ENCODE results near the gene TUT7. TPM values are rescaled to one million over a fixed set of nuclear protein-coding genes. Genes with fewer than 3 reads are reported as not detected.
"Not testable (repeated sequence)": the region's sequence is repeated elsewhere in the genome, so short reads cannot be mapped to it uniquely, and the experiment has no call there.

Gene TUT7
- polyA plus RNA-seq, 1 donor from 2014 or later = 21.0 TPM

- TF ChIP-seq CTCF (IDR thresholded peaks at IDR 0.05; ENCODE audit: poor library complexity, severe bottlenecking) = no peak
- no peak for TF ChIP-seq SMC3 (conservative IDR thresholded peaks at IDR 0.05; ENCODE audit: poor library complexity)
- TF ChIP-seq TAF1 (IDR thresholded peaks at IDR 0.05; ENCODE audit: low read depth) = no peak
- no peak for TF ChIP-seq REST (IDR thresholded peaks at IDR 0.05; ENCODE audit: borderline replicate concordance)
- no peak for TF ChIP-seq MXI1 (conservative IDR thresholded peaks at IDR 0.05; ENCODE audit: poor library complexity, severe bottlenecking)
- TF ChIP-seq EP300 (conservative IDR thresholded peaks at IDR 0.05; ENCODE audit: poor library complexity, severe bottlenecking) = no peak
- TF ChIP-seq POLR2AphosphoS5 (IDR thresholded peaks at IDR 0.05) = no peak
- no peak for TF ChIP-seq RAD21 (conservative IDR thresholded peaks at IDR 0.05)
- TF ChIP-seq EZH2 (IDR thresholded peaks at IDR 0.05; ENCODE audit: borderline replicate concordance, insufficient read depth, low read length, poor library complexity, severe bottlenecking) = no peak
- no peaks in the 10 kb centered on the region for H3K9me3 ChIP-seq (ENCODE audit: low read length)
- H3K4me2 ChIP-seq (ENCODE audit: low read length) = no peak overlapping the region
- no peak overlapping the region for H3K4me3 ChIP-seq (ENCODE audit: low read length)
- no peaks in the 10 kb centered on the region for H3K27me3 ChIP-seq (ENCODE audit: insufficient read depth, low read depth, low read length)
- peaks cover 17% of the 10 kb centered on the region for H3K36me3 ChIP-seq (ENCODE audit: insufficient read depth, low read length)
- no peaks in the 10 kb centered on the region for H3F3A ChIP-seq (ENCODE audit: insufficient read depth, low read length, poor library complexity, severe bottlenecking)
- H3K27ac ChIP-seq (ENCODE audit: low read length) = no peak overlapping the region
- no peaks in the 10 kb centered on the region for H3K9me2 ChIP-seq (ENCODE audit: insufficient read depth, low read length)
- no peak overlapping the region for H2AFZ ChIP-seq (ENCODE audit: low read depth, low read length)
- H3K79me2 ChIP-seq (replicated peaks; ENCODE audit: insufficient read depth, low read length) = no peaks in the 10 kb centered on the region
- no peaks in the 10 kb centered on the region for H4K20me1 ChIP-seq (ENCODE audit: insufficient read depth)
- H3K9ac ChIP-seq (ENCODE audit: low read length) = no peak overlapping the region
These were observed 53.5 kb downstream of the TUT7 start for GRCh38 chr9:86300701-86301100.

- no peaks in the 10 kb centered on the region for H3K79me2 ChIP-seq (replicated peaks; ENCODE audit: insufficient read depth, low read length)
- no peak overlapping the region for H2AFZ ChIP-seq (ENCODE audit: low read depth, low read length)
- H3K9ac ChIP-seq (ENCODE audit: low read length) = no peak overlapping the region
- H4K20me1 ChIP-seq (ENCODE audit: insufficient read depth) = no peaks in the 10 kb centered on the region
- no peak overlapping the region for H3K4me2 ChIP-seq (ENCODE audit: low read length)
- H3F3A ChIP-seq (ENCODE audit: insufficient read depth, low read length, poor library complexity, severe bottlenecking) = no peaks in the 10 kb centered on the region
- H3K27ac ChIP-seq (ENCODE audit: low read length) = no peak overlapping the region
- no peaks in the 10 kb centered on the region for H3K9me3 ChIP-seq (ENCODE audit: low read length)
- no peak overlapping the region for H3K4me3 ChIP-seq (ENCODE audit: low read length)
- H3K27me3 ChIP-seq (ENCODE audit: insufficient read depth, low read depth, low read length) = no peaks in the 10 kb centered on the region
- no peaks in the 10 kb centered on the region for H3K9me2 ChIP-seq (ENCODE audit: insufficient read depth, low read length)
- no peak for TF ChIP-seq CTCF (IDR thresholded peaks at IDR 0.05; ENCODE audit: poor library complexity, severe bottlenecking)
- TF ChIP-seq EZH2 (IDR thresholded peaks at IDR 0.05; ENCODE audit: borderline replicate concordance, insufficient read depth, low read length, poor library complexity, severe bottlenecking) = no peak
- TF ChIP-seq SMC3 (conservative IDR thresholded peaks at IDR 0.05; ENCODE audit: poor library complexity) = no peak
- no peak for TF ChIP-seq RAD21 (conservative IDR thresholded peaks at IDR 0.05)
- no peak for TF ChIP-seq POLR2AphosphoS5 (IDR thresholded peaks at IDR 0.05)
- no peak for TF ChIP-seq MXI1 (conservative IDR thresholded peaks at IDR 0.05; ENCODE audit: poor library complexity, severe bottlenecking)
- no peak for TF ChIP-seq REST (IDR thresholded peaks at IDR 0.05; ENCODE audit: borderline replicate concordance)
- TF ChIP-seq TAF1 (IDR thresholded peaks at IDR 0.05; ENCODE audit: low read depth) = no peak
- no peak for TF ChIP-seq EP300 (conservative IDR thresholded peaks at IDR 0.05; ENCODE audit: poor library complexity, severe bottlenecking)
- peaks cover 14% of the 10 kb centered on the region for H3K36me3 ChIP-seq (ENCODE audit: insufficient read depth, low read length)
These were observed 55.3 kb downstream of the TUT7 start for GRCh38 chr9:86298873-86299272.

DNA sequence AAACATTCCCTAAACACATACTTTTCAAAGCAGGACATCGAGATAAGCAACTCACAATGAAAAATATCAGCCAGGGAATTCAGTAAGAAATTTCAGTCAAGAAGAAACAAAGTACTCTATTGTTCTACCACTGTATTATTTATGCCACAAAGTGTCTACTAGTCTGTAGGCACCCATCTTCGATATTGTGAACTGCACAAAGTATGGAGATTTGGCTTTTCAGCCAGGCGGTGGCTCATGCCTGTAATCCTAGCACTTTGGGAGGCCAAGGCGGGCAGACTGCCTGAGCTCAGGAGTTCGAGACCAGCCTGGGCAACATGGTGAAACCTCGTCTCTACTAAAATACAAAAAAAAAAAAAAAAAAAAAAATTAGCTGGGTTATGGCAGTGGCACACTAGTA lies 63.9 kb downstream of the TUT7 start:
- not testable (repeated sequence) for H2AFZ ChIP-seq (ENCODE audit: low read depth, low read length); H3K79me2 ChIP-seq (replicated peaks; ENCODE audit: insufficient read depth, low read length); H3K9me2 ChIP-seq (ENCODE audit: insufficient read depth, low read length); H3K4me3 ChIP-seq (ENCODE audit: low read length); H3K4me2 ChIP-seq (ENCODE audit: low read length); H3K9me3 ChIP-seq (ENCODE audit: low read length); H3K27me3 ChIP-seq (ENCODE audit: insufficient read depth, low read depth, low read length); H3F3A ChIP-seq (ENCODE audit: insufficient read depth, low read length, poor library complexity, severe bottlenecking); H4K20me1 ChIP-seq (ENCODE audit: insufficient read depth); H3K9ac ChIP-seq (ENCODE audit: low read length); H3K27ac ChIP-seq (ENCODE audit: low read length); H3K36me3 ChIP-seq (ENCODE audit: insufficient read depth, low read length)
